ENCODE results near the gene DSCAML1.

- TF ChIP-seq EP300 (IDR thresholded peaks at IDR 0.05): no peak
- no peak for TF ChIP-seq CTCF (IDR thresholded peaks at IDR 0.05)
Measured at GRCh38 chr11:117792992-117793391, 4.0 kb downstream of the DSCAML1 start.

Data from tibial nerve (tissue), 4 donors.